HG03159 (cell line): ENCODE results near the gene SGMS1.
"Not testable (repeated sequence)": the region's sequence is repeated elsewhere in the genome, so short reads cannot be mapped to it uniquely, and the experiment has no call there.

Experiments used
- ATAC-seq: cut with Tn5 transposase; IDR thresholded peaks from one replicate; pipeline ENCODE4 v1.9.1; 2021; ENCODE audit warnings: mild to moderate bottlenecking, moderate library complexity; ENCODE audit not compliant: unreplicated experiment

SGMS1 gene

DNA sequence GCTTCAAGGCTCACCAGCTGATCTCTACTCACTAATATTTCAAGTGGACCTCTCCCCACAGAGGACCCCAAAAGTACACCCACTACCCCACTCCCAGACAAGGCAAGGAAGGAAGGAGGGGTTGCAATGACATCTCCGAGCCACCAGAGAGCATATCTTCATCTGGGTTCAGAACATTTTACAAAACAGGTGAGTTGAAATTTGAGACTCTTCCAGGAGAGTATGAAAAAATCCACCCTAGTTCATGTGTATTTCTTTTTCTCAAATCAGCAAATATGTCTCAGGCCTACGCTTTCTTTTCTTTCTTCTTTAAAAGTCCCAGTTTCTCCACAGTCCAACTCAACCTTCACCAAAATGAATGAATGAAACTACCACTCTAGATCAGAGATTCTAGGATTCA is 61.9 kb downstream of the SGMS1 start:
- ATAC-seq = no peak

DNA sequence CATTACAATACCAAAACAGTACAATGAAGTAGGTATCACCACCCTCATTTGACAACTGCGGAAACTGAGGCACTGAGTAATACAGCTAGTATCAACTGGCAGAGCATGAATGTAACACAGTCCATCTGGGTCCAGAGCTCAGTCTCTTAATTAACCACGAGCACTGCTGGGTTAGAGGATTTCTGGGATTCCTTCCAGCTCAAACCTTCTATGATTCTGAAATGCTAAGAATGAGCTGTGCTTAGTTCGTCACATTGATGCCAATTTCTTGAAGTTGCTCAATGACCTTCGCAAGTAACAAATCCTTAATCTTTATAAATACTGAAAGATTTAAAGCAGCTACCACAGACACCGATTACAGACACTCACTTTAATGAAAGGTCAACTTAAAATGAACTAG is 62.5 kb downstream of the SGMS1 start:
- ATAC-seq = no peak

DNA sequence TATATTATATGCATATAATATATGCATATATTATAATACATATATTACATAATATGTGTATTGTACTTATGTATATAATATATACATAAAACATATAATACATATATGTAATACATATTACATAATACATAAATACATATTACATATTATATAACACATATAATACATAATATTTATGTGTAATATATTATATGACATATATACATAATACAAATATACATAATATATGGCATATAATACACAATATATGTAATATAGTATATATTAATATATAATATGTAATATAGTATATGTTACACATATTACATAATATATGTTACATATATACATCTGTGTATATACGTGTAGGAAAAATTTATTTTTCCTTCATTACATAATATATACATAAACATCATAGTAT is 63.4 kb downstream of the SGMS1 start:
- no peak for ATAC-seq

DNA sequence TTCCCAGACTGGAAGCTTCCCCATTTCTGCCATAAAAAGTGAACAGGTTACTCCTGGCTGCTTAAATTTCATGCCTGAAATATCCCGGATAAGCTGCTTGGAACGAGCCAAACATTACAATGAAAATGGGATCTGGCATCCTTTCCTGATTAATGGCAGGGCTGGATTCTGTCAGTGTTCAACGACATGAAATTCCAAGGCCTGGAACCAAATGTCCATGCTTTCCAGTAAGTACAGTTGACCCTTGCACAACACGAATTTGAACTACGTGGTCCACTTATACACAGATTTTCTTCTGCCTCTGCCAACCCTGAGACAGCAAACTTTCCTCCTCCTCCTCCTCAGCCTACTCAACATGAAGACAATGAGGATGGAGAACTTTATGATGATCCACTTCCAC is 65.4 kb downstream of the SGMS1 start:
- no peak for ATAC-seq

DNA sequence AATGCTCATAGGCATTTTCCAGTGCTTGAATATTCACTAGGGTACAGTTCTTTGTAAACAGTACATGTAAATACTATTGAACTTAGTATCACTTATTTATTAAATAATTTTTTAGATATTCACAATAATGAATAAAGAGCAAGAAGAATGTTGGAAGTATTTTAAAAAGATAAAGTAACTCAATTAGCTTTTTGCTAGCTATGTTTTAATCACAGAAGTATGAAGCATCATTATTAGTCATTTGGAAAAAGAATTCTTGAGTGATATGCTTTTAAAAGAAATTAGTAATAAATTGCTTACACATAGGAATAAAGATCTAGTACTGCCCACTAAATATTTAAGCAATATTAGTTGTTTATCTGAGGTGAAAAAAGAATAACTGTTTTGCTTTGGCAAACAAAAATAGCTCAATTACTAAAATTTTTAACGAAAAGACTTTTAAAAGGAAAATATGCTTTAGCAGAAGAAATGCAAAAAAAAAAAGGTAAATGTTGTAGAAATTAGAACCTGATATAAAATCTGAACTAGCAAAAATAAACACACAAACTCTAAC is 66.5 kb downstream of the SGMS1 start:
- ATAC-seq = no peak

DNA sequence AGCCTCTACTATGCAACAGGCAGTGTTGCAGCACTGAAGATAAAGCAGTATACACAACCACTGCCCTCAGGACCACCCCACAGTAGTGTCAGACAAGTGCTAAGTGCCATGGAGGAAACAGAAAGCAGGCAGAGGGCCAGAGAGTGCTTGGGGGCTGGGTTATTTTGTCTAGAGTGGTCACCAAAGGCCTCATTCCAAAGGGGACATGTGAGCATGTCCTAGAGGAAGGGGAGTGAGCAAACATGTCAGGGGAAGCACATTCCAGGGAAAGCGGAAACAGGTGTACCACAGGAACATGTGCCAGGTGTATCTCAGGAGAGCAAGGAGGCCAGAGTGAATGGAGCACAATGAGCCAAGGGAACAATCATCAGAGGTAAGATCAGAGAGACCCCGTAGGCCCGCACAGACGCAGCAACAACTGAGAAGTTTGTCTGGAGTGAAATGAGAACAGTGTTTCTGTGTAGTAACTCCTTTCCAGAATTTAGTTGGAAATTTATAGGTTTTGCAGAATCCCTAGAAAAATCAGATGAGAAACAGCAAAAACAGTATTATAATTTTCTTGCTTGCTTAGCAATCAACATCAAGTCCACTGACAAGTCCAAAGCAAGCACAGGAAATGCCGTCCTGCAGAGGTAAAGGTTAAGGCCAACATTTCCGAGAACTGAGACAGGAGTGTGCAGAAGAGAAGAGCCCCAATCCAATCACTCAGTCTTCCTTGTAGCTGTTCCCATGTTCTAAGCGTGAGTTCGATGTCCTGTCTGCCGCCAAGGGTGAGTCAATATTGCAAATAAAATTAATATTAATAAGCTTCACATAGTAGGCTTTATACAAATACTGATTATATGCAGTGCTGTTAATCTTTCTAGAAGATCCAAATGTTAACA is 67.3 kb downstream of the SGMS1 start:
- no peak for ATAC-seq

DNA sequence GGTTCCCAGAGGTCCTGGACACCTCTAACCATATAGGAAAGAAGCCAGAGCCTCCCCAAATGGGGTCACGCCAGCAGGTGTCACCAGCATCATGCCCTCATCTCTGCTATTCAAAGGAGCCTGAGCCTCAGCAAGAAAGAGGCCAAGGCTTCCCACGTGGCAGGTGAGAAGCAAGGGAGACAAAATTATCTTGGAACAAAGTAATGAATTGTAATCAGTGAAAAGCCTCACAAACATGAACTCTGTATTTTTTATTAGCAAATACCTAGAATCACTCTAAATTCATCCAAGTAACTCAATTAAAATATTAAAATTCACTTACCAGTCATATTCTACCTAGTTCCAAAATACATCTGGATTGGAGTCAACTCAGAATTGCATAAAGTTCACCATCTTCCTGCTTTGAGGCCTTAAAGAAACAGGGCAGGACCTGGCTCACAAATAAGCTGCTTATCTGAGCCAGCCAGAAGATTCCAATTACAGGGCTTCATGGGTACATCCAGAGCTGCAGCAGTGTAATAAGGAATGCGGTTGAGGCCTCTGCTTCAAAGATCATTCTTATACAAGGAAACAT is 68.7 kb downstream of the SGMS1 start:
- no peak for ATAC-seq

DNA sequence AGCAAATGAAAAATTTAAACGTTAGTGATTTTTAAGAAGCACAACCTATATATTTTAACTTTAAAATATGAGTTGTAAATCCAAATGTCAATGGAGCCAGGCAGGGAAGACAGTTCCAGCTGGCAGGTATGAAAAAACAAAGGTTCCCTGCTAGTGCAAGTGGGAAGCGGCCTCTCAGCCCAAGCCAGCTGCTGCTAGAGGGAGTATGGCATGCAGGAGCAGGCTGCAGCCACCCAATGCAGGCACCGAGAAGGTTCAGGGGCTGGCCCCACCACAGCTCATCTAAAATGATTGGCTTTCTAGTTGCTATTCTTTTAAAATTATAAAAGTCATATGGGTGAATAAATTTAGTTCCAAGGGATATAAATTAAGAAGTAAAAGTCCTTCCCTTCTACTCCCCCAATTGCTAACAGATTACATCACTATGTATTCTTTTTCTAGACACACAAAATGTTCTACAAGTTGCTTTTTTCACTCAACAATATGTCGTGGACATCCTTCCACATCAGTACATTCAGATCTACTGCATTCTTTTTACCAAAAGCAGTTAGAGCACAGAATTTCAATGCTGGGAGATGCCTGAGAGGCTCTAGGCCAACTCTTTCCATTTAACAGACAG is 69.3 kb downstream of the SGMS1 start:
- no peak for ATAC-seq

DNA sequence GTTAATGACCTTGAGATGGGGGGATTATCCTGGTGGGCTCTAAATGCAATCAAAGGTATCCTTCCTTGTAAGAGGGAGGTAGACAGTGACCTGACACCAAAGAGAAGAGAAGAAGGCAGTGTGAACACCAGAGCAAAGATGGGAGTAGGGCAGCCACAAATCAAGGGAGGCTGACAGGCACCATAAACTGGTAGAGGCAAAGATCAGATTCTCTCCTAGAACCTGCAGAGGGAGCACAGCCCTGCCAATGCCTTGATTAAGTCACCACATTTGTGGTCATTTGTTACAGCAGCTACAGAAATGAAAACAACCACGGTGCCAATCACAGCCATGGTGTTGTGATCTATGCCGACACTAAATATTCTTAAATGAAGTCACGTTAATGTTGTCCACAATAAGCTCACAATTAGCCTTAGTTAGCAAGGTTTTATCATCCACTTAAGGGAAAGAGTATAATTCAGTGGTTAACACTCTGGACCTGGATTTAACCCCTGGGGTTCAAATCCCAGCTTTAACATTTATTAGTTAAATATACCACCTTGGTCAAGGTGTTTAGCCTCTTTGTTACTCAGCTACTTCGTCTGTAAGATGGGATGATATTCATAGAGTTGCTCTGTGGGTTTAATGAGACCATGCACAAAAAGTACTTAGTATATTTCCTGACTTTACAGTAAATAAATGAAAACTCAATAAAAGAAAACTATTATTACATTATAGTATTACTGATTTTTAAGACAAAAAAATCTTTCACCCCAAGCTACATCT is 70.8 kb downstream of the SGMS1 start:
- ATAC-seq = no peak

DNA sequence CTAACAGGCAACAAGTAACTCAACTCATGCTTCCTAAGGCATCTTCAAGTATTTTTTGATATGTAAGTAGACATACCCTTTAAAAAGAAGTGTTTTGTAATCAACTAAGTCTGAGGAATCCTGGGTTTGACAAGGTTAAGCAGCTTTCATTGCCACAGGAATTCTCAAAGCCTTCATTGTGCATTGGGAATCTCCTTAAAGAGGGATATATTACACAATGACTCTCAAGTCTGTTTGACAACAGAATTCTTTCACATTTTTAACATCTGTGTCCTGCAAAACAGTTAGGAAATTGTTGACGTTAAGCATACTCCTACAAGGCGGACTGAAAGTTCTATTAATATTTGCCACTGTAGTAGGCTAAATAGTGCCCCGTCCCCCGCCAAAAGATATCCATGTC is 71.4 kb downstream of the SGMS1 start:
- no peak for ATAC-seq

DNA sequence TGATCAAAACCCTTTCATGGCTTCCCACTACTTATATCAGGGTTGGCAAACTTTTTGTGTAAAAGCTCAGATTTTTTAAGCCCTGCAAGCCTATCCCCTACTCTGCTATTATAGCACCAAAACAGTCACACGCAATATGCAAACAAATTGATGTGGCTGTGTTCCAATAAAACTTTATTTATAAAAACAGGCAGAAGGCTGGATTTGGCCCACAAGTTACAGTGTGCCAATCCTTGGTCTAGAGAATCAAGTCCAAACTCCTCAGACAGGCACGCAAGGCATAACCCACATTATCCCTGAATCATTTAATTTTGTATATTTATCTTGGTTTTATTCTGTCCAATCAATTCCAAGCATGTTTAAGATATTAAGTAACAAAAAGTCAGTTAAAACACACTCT is 71.9 kb downstream of the SGMS1 start:
- ATAC-seq = no peak

DNA sequence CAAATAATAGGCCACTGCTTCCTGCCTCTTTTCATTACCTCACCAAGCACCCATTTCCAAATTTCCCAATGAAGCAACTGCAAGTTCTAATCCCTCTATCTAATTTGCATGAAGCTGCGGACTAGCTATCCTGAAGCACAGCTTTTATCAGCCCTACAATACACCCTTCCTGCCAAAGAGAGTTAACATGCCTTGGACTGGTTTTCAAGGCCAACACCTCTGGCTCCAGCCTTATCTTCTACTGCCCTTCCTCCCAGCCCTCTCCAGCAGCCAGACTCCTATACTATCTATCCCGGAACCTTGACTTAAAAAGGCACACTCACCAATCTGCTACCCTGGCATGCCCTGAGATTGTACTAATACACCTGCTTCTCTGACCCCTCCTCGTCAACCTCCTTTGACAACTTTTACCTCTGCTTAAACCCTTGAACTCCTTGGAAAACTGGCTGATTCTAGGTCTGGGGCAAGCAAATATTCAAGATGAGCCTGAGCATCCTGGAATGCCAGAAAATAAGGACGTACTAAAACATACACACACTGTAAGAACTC is 73.4 kb downstream of the SGMS1 start:
- ATAC-seq = no peak

DNA sequence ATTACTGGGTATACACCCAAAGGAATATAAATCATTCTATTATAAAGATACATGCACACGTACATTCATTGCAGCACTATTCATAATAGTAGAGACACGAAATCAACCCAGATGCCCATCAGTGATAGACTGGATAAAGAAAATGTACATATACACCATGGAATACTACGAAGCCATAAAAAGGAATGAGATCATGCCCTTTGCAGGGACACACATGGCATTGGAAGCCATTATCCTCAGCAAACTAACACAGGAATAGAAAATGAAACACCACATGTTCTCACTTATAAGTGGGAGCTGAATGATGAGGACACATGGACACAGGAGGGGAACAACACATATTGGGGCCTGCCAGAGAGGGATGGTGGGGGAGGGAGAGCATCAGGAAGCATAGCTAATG is 74.6 kb downstream of the SGMS1 start:
- not testable (repeated sequence) for ATAC-seq

DNA sequence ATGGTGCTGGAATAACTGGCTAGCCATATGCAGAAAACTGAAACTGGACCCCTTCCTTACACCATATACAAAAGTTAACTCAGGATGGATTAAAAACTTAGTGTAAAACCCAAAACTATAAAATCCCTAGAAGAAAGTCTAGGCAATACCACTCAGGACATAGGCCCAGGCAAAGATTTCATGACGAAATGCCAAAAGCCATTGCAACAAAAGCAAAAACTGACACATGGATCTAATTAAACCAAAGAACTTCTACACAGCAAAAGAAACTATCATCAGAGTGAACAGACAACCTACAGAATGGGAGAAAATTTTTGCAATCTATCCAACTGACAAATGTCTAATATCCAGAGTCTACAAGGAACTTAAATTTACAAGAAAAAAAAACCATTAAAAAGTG is 75.3 kb downstream of the SGMS1 start:
- ATAC-seq = not testable (repeated sequence)

DNA sequence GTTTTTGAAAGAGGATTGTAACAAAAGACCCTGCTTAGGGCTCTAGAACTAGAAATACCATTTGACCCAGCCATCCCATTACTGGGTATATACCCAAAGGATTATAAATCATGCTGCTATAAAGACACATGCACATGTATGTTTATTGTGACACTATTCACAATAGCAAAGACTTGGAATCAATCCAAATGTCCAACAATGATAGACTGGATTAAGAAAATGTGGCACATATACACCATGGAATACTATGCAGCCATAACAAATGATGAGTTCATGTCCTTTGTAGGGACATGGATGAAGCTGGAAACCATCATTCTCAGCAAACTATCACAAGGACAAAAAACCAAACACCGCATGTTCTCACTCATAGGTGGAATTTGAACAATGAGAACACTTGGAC is 77.5 kb downstream of the SGMS1 start:
- ATAC-seq = not testable (repeated sequence)

DNA sequence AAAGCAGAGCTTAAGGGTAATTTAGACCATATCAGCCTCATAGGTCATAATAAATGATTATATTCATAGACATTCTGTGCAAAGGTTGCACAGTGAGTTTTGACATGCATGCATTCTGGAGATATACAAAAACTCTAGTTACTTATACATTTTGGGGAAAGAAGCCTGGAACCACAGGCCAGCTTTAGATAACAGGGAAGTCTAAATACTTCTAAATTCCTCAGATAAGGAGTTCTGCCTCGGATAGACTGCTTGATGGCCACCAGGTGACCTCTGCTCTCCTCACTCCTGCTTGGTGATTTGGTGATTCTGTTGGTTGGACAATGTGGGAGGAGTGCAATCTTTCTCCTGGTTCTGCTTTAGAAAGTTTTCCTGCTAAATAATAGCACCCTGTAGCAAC is 77.9 kb downstream of the SGMS1 start:
- no peak for ATAC-seq

DNA sequence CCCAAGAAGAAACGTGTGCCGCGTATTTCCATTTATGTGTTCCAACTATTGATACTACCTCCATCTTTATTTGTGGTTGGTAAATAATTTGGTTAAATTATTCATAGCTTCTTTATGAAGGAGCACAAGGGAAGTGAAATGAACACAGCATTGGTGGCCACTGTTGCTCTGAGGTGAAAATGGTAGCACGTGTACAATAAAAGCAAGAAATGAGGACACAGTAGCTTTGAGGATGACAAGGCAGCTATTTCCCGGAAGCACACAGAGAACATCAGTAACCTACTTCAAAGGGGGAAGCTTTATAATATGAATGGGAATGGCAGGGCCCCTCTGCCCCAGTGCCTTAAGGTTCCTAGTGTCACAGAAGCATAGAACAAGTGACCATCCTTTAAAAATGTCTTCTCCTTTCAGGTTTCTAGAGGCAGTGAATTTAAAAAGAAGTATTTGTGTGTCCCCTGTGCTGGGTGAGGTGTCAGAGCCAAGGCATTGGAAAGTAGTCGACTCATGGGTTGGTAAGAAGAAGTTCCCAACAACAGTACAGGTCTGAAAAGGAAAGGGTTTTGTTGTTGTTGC is 78.8 kb downstream of the SGMS1 start:
- no peak for ATAC-seq

DNA sequence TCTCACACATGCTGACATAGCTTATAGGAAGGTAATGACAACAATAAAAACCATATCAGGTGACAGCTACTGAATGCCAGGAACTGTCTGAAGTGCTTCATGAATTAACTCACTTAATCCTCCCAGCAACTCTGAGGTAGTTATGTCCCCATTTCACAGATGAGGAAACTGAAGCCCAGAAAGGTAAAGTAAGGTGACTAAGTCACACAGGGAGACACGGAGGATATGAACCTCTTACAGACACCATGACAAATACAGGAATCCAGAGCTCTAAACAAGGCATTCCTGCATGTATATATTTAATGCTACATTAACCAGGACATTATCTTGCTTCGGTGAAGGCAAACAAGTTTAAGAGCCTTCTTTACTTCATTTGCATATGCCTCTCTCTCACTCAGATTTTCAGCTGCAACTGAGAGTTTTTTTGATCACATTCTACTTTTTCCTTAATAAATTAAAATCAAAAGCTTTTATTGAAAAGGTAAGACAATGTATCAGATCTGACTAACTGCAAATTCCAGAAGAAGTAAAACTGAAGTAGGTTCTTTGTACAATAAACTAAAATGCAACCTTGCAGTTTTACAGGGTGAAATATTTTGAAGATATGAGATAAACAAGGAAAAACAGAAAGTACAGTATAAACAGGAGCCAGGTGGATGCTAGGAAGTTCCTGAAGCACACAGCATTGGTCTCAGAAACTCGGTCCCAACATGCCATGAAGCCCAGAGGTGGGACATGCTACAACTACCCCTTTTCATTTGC is 79.5 kb downstream of the SGMS1 start:
- no peak for ATAC-seq

DNA sequence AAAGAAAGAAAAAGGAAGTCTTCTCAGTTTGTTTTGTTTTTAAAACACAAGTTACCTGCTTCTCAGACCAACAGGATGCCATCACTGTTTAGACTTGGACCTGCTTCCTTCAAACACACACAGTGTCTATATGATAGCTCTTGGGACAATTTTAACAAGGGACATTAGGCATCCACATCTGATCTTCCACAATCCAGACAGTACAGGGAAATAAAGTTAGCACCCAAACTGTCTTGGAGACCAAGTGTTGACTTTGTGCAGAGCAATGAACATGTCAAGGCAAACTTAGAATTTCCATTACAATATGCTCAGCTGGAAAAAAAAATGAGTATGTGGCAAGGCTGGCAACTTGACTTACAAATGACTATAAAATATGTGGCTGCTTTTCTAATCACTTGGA is 80.9 kb downstream of the SGMS1 start:
- ATAC-seq = no peak

DNA sequence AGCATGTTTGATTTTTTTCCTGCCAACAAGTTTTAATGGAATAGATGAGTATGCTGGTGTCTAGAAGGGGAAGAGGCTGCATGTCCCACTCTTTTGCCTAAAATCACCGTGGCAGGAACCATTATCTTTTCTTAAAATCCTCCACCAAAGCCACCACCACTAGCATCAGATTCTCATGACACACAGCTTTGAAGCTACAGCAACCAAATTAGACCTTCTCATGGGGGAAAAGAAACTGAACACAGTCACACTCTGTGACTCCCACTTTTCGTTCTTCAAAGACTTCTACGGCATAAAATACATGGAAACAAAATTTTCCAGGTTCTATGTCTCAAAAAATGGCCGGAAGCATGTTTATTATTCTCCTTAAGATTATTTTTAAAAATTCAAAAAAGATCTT is 81.8 kb downstream of the SGMS1 start:
- peak; percentile 41 for ATAC-seq
